ENCODE measurements around the gene ARNT2.

The ARNT2 gene

DNA sequence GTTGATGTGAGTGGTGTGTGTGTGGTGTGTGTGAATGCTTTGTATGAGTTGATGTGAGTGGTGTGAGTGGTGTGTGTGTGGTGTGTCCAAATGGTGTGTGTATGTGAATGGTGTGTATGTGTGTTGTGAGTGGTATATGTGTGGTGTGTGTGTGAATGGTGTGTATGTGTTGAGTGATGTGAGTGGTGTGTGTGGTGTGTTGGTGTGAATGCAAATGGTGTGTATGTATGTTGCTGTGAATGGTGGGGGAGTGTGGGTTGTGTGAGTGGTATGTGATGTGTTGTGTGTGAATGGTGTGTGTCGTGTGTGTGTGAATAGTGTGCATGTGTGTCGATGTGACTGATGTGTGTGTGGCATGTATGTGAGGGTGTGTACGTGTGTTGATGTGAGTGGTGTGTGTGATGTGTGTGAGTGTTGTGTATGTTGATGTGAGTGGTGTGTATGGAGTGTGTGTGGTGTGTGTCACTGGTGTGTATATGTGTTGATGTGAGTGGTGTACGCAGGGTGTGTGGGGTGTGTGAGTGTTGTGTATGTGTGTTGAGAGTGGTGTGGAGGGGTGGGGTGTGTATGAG, 40.6 kb downstream of the ARNT2 start:
- DNase-seq, result no peak

DNA sequence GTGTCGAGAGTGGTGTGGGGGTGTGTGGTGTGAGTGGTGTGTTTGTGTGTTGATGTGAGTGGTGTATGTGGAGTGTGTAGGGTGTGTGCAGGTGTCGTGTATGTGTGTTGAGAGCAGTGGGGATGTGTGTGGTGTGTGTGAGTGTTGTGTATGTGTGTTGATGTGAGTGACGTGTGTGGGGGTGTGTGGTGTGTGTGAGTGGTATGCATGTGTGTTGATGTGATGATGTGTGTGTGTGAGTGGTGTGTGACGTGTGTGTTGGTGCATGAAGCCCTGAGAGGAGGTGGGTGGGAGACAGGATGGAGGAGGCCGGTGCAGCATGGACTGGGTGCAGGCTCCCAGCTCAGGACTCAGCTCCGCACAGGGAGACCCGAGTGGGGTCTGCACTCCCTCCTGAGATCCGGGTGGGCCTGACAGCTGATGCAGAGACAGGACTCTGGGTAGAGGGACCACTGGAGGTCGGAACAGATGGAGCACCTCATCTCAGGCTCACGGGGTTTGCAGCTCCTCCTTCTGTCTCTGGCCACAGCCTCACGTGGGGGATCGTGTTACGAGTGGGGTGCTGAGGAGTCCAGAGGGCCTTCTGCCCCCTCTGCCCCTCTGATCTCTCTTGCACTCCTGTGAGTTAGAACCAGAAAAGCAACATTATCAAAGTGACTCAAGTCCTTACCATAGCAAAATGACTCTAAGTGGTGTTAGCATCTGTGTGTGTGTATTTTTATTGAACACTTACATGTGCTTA, 41.3 kb downstream of the ARNT2 start:
- no peak for DNase-seq

DNA sequence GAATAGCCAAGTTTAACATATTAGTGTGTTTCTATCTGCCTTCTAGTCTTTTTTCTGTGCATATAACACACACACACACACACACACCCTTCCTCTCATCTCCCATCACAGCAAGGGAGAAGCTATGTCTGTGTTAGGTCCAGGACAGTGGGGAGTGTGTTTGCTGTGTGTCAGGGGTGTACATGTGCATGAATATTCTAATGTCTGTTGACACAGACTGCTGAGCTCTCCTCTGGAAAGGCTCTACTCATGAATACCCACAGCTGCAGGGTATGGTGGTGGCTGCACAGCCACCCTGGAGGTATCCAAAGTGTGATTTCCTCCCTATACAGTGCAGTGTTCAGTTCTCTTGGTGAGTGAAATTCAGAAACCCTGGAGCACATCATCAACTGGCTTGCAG, 42.9 kb downstream of the ARNT2 start:
- no peak for DNase-seq

DNA sequence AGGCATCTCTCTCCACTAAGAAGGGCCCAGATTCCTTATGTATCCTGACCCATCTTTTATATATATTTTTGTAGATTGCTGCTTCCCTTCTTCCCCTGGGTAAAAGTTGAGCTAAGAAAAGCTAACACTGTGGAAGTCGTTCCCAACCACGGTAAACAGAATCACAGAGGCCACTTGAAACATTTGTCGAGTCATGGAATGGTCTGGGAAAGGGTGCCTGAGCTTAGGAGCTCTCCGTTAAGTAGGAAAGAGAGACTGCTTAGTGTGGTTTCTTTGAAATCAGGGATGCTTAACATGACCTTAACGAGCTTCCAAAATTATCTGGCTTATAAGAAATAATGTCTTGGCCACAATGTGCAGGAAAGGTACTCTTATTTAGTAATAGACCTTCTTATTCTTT, 45.6 kb downstream of the ARNT2 start:
- no peak for DNase-seq

DNA sequence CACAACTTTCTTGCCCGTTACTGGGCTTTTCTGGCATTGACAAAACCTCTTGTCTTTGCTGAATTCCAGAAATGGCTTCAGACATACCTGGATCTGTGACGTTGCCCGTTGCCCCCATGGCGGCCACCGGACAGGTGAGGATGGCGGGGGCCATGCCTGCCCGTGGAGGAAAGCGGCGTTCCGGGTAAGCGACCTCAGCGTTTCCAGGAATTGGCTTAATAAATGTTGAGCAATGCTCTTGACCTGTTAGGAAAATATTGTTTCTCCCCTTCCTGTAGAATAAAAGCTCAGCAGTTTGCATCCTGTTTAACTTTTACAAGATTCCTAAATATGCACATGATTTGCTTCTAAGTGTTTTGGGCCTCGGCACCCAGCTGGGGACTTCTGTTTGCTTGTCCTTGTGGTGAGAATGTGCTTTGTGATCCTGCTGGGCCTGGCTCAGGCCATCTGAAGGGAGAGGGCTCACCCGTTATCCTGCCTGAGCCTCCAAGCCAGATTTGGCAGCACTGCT, 46.7 kb downstream of the ARNT2 start:
- no peak for DNase-seq

DNA sequence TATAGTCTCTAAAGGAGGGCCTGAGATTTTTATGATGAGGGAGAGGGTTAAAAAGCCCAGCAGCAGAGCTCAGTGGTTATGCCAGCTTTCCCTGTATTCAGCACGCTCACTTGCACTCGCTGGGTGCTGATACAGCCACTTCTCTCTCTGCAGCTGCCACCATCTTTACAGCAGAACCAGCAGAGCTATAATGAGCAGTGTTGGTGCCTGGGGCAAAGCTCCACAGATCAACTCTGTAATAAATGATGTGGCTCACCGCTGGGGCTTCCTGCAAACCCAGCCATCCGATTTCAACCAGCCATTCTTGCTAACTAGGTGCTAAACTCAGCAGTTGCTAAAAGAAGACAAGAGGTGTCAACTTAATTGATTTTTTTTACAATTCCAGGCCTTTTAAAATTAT, 48.0 kb downstream of the ARNT2 start:
- no peak for DNase-seq

DNA sequence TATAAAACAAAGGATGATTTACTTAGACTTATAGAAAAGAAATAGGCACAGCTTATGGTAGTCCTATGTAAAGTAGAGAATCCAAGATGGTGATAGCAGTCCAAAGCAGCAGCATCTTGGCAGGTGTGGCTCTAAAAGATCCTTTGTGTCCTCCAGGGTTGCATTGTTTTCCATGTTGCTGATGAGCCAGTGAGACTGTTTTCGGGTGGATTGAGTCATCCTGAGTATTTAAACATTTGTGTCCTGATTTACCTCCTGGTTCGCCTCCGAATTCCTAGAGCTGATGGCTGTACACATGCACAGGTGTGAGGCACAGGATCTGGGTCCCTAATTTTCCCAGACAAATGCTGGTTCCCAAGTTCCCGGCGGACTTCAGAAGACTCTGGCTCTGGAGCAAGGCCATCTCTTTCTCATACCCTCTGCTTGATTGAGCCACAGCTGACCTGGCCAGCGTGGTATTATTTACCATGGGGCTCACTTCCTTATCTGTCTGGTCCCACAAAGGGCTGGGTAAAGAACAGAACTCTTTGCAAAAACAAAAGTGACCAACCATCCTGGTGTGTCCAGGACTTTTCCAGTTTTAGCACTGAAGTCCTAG, 51.0 kb downstream of the ARNT2 start:
- no peak for DNase-seq

DNA sequence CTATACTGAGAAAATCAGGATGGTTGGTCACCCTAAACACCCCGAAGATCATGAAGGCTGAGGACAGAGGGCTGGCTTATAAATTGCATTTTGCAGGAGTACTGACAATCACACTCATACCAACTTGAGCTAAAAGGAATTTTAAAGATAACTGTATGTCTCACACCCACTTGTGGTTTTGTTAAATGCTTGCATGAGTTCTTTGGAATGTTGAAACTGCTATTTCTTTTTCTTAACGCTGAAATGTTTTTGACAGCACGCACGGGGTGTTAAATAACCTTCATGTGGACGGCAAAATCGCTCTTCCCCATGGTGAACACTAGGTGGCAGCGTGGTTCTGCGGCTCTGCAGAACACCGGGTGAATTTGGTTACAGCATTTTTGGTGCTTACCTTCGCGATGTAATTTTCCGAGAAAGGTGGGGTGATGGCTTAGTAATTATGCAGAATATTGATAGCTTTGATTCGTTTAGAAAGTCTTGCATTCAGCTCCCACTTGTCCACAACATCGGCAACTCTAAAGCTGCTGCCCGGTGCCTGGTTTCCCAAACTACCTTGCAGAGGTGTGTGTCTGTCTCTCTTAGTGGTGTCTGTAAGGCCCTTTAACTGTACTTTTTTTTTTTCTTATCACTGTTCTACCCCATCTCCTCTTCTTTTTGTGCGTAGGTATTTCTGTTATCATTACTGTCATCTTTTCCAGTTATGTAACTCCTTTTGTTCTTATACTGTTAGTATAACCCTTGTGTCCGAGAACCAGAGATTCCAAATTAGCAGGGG, 51.7 kb downstream of the ARNT2 start:
- peak; percentile 1 for DNase-seq

DNA sequence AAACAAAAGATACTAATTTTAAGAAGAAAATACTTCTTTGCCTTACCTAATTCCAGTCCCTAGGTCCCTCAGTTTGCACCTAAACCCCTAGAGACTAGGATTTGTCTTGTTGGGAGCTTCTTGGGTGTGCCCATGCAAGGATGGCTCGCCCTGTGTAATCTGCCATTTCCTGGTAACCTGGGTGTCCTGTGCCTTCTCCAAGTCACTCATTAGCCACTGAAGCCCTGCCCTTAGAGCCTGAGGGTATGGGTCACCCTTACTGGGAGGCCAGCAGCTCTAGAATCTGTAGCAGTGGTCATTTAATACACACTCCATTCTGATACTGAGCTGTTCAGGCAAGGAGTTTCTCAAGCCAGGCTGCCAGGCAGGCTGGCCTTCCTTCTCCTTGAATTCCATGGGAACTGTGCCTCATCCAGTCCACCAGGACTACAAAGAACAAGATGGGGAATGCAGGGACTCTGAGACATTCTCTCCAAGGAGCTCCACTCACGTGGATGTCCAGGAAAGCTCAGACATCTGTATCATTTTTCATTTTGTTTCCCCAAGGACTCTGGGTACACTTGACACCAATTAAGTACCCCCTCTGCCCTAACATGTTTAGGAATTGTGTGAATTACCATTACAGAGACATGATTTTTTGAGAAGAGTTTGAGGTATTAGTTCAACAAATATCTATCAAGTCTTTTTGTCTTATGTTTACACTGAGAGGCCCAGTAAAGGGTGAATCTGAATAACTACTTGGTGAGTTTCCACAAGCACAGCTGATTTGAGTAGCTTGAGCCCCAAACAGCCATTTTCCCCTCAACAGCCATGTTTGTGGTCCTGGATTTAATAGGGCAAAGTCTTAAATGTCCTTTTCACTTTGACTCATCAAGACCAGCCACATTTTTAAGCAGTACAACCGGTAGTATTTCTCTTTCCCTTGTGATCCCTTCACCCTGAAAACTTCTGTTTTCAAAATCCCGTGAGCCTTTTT, 52.6 kb downstream of the ARNT2 start:
- no peak for DNase-seq

DNA sequence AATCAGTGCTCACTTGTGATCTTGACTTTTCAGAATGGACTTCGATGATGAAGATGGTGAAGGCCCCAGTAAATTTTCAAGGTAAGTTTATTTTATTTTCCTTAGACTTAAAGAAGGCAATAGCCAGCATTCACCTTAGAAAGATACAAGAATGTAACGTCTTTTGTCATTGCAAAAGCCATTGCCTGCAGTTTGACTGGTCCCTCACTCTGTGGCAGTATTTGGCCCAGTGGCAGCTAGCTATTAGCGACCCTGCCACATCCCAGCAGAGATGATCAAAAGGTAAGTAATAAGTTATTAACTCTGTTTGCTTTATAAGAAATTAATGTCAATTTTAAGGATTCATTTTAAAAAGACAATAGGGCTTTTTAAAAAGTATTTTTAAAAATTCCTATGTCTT, 53.7 kb downstream of the ARNT2 start:
- DNase-seq, result no peak

DNA sequence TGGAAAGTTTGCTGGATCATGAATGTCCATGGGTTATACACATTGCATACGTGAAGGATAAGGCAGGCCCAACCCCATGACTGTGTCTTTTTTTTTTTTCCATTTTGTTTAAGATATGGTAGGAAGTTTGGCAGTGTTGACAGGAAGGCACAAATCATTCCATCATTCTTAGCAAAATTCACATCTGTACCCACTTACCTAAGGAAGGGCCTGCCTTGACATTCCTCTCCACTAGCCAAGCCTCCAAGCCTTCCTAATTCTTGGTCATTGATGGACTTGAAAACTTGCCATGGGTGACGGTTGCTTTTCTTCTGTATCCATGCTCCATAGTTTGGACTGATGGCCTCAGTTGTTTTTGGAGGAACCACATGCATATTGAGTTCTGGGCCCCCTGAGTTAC, 54.4 kb downstream of the ARNT2 start:
- no peak for DNase-seq

DNA sequence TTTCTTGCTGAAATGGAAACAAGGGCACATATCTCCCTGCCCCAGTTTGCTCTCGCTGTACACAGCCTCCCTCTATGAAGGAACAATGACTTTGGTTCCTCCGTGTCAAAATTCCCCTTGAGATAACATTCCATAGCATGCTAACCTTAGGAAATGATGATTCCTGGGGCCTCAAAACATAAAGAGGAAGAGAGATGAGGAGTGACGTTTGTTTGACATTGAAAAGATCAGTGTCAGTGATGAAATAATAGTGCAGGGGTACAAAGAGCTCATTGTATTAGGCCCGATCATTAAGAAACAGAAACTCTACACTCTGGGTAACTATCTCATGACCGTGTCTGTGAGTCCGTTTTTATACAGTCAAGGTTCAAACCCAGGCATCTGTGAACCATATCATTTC, 55.2 kb downstream of the ARNT2 start:
- no peak for DNase-seq

DNA sequence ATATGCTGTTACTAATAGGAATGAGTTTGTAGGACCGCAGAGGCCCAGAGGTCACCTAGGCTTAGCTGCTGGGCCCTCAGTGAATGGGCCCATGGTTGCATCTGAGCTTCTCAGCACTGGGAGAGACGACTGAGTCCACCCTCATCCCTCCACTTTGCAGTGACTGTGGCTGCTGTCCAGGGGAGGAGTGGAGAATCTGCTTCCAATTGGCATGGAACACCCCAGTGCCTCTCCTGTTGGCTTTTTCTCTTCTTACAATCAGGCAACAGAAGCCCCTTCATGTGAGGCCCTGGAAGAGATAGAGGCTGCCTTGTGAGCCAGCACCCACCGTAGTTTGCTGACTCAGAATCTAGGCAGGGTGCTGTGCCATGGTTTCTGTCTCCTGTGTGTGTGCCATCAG, 55.6 kb downstream of the ARNT2 start:
- no peak for DNase-seq

DNA sequence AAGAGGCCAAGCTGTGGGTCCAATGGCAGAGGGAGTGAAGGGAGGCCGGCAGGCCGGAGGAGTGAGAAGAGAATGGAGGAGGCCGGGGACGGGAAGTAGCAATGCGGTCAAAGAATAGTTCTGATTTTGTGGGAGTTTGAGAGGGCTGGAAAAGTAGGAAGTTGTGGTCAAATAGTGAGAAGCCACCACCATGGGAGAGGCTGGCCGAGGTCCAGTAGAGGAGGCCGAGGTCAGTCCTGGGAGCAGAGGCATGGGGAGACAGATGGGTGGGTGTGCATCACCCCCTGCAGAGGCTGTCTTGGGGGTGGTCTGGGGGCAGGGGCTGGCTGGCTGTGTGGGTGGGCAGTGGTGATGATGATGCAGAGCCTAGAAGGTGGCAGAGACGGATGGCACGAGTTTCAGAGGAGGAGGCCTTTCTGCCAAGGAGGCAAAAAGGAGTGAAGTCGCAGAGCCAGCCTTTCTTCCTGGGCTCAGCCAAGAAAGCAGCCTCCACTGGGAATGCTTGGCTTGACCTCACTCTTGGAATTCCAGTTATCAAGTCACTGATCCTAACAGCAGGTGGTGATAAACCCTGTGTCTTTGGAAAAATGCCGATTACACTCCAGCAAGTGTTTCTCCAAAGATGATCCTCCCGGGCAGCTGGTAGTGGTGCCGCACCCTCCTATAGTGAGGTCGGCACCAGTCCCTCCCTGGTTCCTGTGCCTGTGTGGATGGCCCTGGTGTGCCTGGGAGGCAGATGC, 57.3 kb downstream of the ARNT2 start:
- DNase-seq, result no peak

DNA sequence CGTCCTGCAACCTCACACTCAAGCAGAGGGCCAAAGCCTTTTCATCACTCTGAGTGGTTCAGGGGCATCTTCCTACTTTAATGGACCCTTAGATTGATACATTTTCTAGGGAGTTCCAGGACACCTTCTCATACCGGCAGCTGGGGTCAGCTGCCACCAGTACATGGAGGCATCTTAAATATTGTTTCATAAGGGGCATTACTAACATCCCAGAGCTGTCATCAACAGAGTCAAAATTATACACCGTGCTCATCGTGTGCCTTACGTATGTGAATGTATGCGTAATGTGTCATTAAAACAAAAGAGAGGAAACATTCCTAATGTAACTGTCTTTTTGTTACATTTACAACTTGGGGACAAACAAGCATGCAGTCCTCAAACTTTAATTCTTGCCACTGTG, 57.9 kb downstream of the ARNT2 start:
- DNase-seq, result no peak

DNA sequence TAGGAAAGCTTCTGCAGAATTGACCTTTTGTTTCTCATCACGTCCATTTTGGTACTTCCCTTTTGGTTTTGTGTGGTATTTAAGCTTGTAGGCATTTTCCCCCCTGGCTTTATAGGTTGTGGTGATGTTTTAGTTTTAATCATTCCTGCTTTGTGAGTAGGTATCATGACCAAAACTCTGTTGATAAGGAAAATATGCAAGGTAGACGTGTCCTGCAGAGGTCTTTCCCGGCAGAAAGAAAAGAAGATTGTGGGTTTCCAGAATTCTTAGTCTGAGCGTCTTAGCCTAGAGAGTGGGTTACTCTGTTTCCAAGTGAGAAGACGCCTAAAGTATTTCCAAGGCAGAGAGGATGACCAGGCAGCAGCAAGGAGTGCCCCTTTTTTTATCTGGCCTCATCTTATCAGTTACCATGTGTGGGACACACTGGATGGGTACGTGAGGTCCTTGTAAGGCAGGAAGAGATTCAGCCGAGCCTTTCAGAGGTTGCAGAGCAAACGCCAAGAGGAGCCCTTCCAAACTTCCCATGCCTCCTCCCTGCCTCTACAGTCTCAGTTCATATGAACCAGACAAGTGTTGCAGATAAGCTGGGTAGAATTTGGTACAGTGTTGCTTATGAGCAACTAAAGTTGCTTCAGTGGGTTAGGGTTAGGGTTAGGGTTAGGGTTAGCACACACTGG, 58.8 kb downstream of the ARNT2 start:
- no peak for DNase-seq

DNA sequence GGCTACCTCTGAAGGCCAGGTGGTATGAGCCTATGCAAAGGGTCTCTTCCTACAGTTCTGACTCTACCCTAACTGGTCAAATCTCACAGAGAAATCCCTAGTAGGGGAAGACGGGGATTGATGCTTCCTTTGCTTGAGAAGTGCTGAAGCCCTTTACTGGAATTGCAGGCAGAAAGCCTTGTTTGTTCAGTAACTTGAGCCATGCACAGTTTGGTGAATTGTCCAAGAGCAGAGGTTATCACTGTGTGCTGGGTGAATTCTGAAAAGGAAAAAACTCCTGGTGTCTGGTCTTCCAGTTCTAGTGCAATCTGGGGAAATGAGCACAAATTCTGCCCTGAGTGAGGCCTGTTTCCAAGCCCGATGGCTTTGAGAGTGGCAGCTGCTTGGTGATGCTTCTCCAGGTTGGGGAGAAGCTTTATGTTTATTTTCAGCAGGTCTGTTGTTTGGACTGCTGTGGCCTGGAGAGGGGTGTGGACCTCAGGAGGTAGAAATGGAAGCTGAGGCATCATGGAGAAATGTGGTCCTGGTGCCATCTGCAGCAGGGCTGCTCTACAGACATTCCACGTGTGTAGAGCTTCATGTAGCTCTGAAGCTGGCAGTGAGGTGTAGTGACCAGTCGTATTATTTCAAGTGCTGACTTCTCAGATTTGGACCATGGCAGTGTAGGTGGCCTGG, 60.9 kb downstream of the ARNT2 start:
- no peak for DNase-seq

DNA sequence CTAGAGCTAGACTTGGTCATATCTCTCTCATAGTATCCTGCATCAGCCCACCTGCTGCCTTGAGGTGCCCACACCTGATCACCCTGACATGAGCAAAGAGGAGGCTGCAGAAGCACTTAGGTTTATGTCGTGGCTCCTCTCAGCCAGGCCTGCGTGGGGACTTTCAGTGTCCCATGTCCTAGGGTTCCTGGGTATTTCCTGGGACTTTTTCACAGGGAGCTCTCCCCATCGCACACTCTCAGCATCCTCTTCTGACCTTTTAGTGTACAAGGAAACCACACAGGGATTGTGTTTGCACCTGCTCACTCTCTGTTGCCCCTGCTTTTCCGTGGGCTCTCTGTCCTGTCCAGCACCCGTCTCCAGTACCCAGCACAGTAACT, 61.4 kb downstream of the ARNT2 start:
- DNase-seq, result no peak

DNA sequence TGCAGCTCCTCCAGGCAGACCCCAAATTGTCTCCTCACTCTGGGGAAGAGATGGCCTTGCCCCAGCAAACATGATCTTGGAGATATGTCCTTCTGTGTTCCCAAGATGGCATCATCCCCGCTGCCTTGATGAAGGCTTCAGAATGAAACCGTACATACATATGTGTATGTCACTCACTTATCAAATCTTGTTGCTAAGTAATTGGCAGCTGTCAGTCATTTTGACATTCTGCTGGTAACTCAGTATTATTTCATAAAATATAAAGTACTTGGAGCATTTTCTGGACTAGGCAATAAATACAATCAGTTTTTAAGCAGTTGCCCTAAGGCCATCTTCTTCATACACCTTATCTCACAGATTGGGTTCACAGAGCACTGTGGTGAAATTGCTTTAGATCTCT, 62.4 kb downstream of the ARNT2 start:
- no peak for DNase-seq

DNA sequence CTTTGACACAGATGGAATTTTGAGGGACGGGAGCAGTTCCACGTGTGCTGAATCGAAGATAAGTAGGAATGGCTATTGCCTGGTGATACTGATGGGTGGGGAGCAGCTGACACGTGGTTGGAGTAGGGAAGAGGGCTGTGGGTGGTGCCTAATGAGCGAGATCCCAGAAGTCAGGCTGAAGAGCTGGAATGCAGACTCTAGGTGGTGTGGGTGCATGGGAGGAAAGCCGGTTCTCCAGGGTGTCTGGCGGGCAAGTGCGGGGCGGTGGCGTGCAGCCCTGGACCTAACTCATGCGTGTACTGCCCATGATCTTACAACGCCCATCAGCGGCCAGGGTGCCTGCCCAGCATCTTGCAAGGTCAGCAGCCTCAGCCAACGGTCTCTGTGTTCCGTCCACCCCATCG, 63.1 kb downstream of the ARNT2 start:
- no peak for DNase-seq

DNA sequence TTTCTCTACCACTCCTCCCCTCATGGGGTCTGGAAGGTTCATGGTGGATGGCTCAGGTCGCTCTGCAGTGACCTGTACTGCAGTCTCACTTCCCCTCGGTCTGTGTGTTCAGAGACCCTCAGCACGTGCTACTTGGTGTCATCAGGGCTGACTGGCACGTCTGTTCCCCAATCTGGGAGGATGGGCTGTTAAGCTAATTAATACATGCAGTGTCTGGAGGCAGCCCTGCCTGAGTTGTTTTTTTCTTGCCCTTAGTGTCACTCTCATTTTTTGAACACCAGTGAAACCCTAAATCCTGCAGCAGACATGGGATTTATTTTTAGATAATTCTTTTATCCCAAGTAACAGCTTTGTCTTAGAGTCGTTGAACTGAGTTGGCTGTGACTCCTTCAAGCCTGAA, 64.6 kb downstream of the ARNT2 start:
- no peak for DNase-seq
